MCF 10A (cell line): Measurements from ENCODE around the gene TARS3. TPM values are rescaled to one million over a fixed set of nuclear protein-coding genes. Genes with fewer than 3 reads are reported as not detected.

Experiments
- BruUV-seq: library from RNA; stranded (reverse); fragments of 400-500 nt; replicated peaks from 2 replicates; lab custom pipeline; 2021; lab: Mats Ljungman, UMichigan
- CTCF ChIA-PET: fragments of 300-600 bp; sonication (Branson Sonifier 250); formaldehyde crosslinking; extraction: SDS; loops from one replicate; lab custom pipeline; 2021; ENCODE audit warnings: antibody characterized with exemption, inconsistent platforms; lab: Yijun Ruan, JAX
- POLR2A ChIA-PET: fragments of 300-600, 350-650 bp; sonication (Branson Sonifier 250); formaldehyde crosslinking; extraction: SDS; loops from one replicate; lab custom pipeline; 2020; ENCODE audit warnings: antibody characterized with exemption, inconsistent platforms; lab: Yijun Ruan, JAX
- DNase-seq: peaks from one replicate; pipeline ENCODE4 v3.0.0-alpha.2; 2018; ENCODE audit not compliant: unreplicated experiment
- H3K27ac Mint-ChIP-seq: one replicate; pipeline ENCODE4 v1.8.0; 2022; ENCODE audit warnings: mild to moderate bottlenecking, low read depth, mixed read lengths; ENCODE audit not compliant: unreplicated experiment
- H3K27me3 Mint-ChIP-seq: one replicate; pipeline ENCODE4 v1.8.0; 2022; ENCODE audit warnings: mixed read lengths; ENCODE audit not compliant: insufficient read depth, unreplicated experiment
- H3K36me3 Mint-ChIP-seq: one replicate; pipeline ENCODE4 v1.8.0; 2022; ENCODE audit warnings: mild to moderate bottlenecking, moderate library complexity, mixed read lengths; ENCODE audit not compliant: insufficient read depth, unreplicated experiment
- H3K4me1 Mint-ChIP-seq: one replicate; pipeline ENCODE4 v1.8.0; 2022; ENCODE audit warnings: mixed read lengths; ENCODE audit not compliant: insufficient read depth, unreplicated experiment
- H3K4me3 Mint-ChIP-seq: one replicate; pipeline ENCODE4 v1.8.0; 2022; ENCODE audit warnings: mild to moderate bottlenecking, moderate library complexity, mixed read lengths; ENCODE audit not compliant: unreplicated experiment
- H3K9me3 Mint-ChIP-seq: one replicate; pipeline ENCODE4 v1.8.0; 2022; ENCODE audit warnings: mixed read lengths; ENCODE audit not compliant: unreplicated experiment
- CTCF ChIP-seq: fragments of 200-600 bp; IDR thresholded peaks from one replicate; pipeline ENCODE4 v1.8.0; 2022; ENCODE audit warnings: antibody characterized with exemption, mild to moderate bottlenecking; ENCODE audit not compliant: unreplicated experiment
- intact Hi-C: fragments of 100-400 bp; cut with micrococcal nuclease; formaldehyde crosslinking; loops from 2 replicates; pipeline ENCODE4 v1.14.1; 2022
- total RNA-seq: library from RNA; stranded (reverse); gene quantifications from 2 replicates; pipeline ENCODE4 v1.2.3, GENCODE V29; 2022

TARS3 gene
- total RNA-seq, 1 experiment from 2014 or later = 5.0 TPM

DNA sequence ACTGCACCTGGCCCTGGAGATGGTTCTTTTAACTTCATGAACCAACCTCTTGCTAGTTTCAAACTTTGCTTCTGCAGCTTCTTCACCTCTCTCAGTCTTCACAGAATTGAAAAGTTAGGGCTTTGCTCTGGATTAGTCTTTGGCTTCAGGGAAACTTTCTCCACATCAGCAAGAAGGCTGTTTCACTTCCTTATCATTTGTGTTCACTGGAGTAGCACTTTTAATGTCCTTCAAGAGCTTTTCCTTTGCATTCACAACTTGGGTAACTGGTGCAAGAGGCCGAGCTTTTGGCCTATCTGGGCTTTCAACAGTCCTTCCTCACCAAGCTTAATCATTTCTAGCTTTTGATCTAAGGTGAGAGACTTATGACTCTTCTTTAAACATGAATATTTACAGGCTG lies 56.4 kb downstream of the TARS3 start:
- Mint-ChIP-seq H3K27ac (no peak overlapping the region), H3K9me3 (no peaks in the 10 kb centered on the region), H3K27me3 (no peaks in the 10 kb centered on the region), H3K4me1 (no peaks in the 10 kb centered on the region), H3K4me3 (no peak overlapping the region), H3K36me3 (peaks cover 21% of the 10 kb centered on the region)
- DNase-seq = no peak
- no peak for TF ChIP-seq CTCF
- ChIA-PET POLR2A (interaction anchor here (1.4 kb wide), 1 partner anchor 16 kb away, joined by 4 read pairs; the partner anchor contains the start of gene TM2D3), CTCF (interaction anchor here (0.7 to 1.3 kb wide), 3 partner anchors 11 to 44 kb away, joined by 3 to 6 read pairs (median 3); no protein-coding TSS in a partner anchor)
- intact Hi-C loops = no loop called here
- BruUV-seq = no TSS peak

DNA sequence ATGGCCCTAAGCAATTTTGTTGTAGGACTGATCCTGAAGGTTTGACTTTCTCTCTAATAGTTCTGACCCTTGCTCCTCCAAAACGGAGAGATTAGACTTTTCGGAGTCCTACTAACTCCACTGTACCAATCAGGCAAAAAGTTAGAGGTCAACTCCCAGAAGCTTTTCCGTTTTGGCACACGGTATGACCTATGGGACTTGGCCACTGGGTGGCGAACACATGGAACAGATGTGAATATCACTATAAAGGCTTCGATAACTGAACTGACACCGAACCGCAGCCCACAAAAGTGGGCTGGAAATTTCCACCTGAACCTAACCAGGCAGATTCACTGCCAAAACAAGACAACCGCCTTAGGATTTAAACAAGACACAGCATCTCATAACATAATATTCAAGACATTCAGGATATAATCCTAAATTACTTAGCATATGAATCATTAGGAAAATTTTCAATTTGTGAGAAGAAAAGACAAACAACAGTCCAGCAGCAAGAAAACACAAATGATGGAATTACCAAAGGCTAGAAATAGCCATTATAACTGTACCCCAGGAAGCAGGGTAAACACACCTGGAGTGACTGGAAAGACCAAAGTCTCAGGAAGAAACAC lies 59.9 kb downstream of the TARS3 start:
- H3K36me3 Mint-ChIP-seq = peaks cover 19% of the 10 kb centered on the region
- DNase-seq = peak; percentile 20
- BruUV-seq = no TSS peak
- peak; percentile 28 for TF ChIP-seq CTCF
- no peaks in the 10 kb centered on the region for H3K27me3 Mint-ChIP-seq
- H3K4me3 Mint-ChIP-seq = no peak overlapping the region
- H3K4me1 Mint-ChIP-seq = no peaks in the 10 kb centered on the region
- no peak overlapping the region for H3K27ac Mint-ChIP-seq
- intact Hi-C loops = loop anchor here (5.0 kb wide), 1 partner anchor 108 kb away; no protein-coding TSS in a partner anchor
- ChIA-PET POLR2A (interaction anchor here (0.6 kb wide), 1 partner anchor 64 kb away, joined by 3 read pairs; no protein-coding TSS in a partner anchor), CTCF (interaction anchor here (1.5 kb wide), 1 partner anchor 54 kb away, joined by 3 read pairs; no protein-coding TSS in a partner anchor)
- no peaks in the 10 kb centered on the region for H3K9me3 Mint-ChIP-seq

DNA sequence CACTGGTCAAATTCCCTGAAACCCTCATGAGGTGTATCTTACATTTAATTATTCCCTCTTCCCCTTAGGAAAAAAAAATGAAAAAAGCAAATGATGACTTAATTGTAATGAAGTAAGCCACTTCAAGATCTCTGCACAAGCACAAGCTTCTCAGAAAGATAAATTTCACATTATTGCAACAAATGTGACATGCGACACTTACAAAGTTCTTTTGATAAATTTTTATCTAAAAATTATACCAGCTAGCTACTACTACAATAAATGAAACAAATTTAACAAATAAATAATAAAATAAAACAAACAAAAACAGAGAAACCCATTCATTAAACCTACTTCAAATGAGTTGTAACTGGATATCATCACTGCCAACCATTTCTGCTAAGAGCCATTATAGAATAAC lies 62.1 kb downstream of the TARS3 start:
- no TSS peak for BruUV-seq
- intact Hi-C loops = loop anchor here (5.0 kb wide), 1 partner anchor 110 kb away; no protein-coding TSS in a partner anchor
- Mint-ChIP-seq H3K9me3 (no peaks in the 10 kb centered on the region), H3K36me3 (peaks cover 22% of the 10 kb centered on the region), H3K27me3 (no peaks in the 10 kb centered on the region), H3K4me1 (no peaks in the 10 kb centered on the region), H3K4me3 (no peak overlapping the region), H3K27ac (no peak overlapping the region)
- ChIA-PET POLR2A (no interaction called here), CTCF (interaction anchor here (1.3 kb wide), 1 partner anchor 30 kb away, joined by 3 read pairs; no protein-coding TSS in a partner anchor)
- TF ChIP-seq CTCF = no peak
- DNase-seq = no peak

GRCh38 chr15:101660005-101660404 lies 64.3 kb downstream of the TARS3 start:
- intact Hi-C loops = loop anchor here (5.0 kb wide), 1 partner anchor 112 kb away; no protein-coding TSS in a partner anchor
- DNase-seq = no peak
- no peak for TF ChIP-seq CTCF
- H3K4me1 Mint-ChIP-seq = no peaks in the 10 kb centered on the region
- ChIA-PET CTCF (interaction anchor here (0.5 to 1.1 kb wide), 3 partner anchors 17 to 652 kb away, joined by 3 to 5 read pairs (median 3); no protein-coding TSS in a partner anchor), POLR2A (no interaction called here)
- peaks cover 22% of the 10 kb centered on the region for H3K36me3 Mint-ChIP-seq
- no peak overlapping the region for H3K27ac Mint-ChIP-seq
- H3K27me3 Mint-ChIP-seq = no peaks in the 10 kb centered on the region
- no TSS peak for BruUV-seq
- H3K4me3 Mint-ChIP-seq = no peak overlapping the region
- no peaks in the 10 kb centered on the region for H3K9me3 Mint-ChIP-seq
